NCI-H1694 (cell line): Measurements from ENCODE around the gene NRP1.

Experiments
- DNase-seq: peaks from one replicate; lab custom pipeline; 2025; lab: John Stamatoyannopoulos, UW

The NRP1 gene

GRCh38 chr10:33183655-33184054 is 150.8 kb downstream of the NRP1 start:
- no peak for DNase-seq

- DNase-seq, result no peak
These were observed 153.5 kb downstream of the NRP1 start for GRCh38 chr10:33180921-33181320.

- DNase-seq, result peak; percentile 1
These were observed 154.1 kb downstream of the NRP1 start for GRCh38 chr10:33180390-33180789.

- DNase-seq, result no peak
These were observed 155.4 kb downstream of the NRP1 start for GRCh38 chr10:33179067-33179466.

GRCh38 chr10:33178026-33178755 is 156.3 kb downstream of the NRP1 start:
- no peak for DNase-seq

GRCh38 chr10:33176688-33177087 is 157.8 kb downstream of the NRP1 start:
- DNase-seq, result no peak

GRCh38 chr10:33174674-33175434 is 159.6 kb downstream of the NRP1 start:
- no peak for DNase-seq

GRCh38 chr10:33165911-33166310 is 168.6 kb downstream of the NRP1 start:
- DNase-seq, result no peak

GRCh38 chr10:33164060-33164709 is 170.3 kb downstream of the NRP1 start:
- DNase-seq, result no peak

- DNase-seq, result no peak
These were observed 172.3 kb downstream of the NRP1 start for GRCh38 chr10:33162248-33162575.

- DNase-seq, result no peak
These were observed 172.8 kb downstream of the NRP1 start for GRCh38 chr10:33161550-33162247.

GRCh38 chr10:33160151-33160550 is 174.3 kb downstream of the NRP1 start:
- no peak for DNase-seq

- DNase-seq, result no peak
These were observed 177.4 kb downstream of the NRP1 start for GRCh38 chr10:33157103-33157502.

GRCh38 chr10:33155720-33156638 is 178.5 kb downstream of the NRP1 start:
- DNase-seq, result no peak

GRCh38 chr10:33154590-33154989 is 179.9 kb downstream of the NRP1 start:
- no peak for DNase-seq

GRCh38 chr10:33153968-33154327 is 180.5 kb downstream of the NRP1 start:
- DNase-seq, result no peak

- no peak for DNase-seq
These were observed 181.1 kb downstream of the NRP1 start for GRCh38 chr10:33153251-33153967.

- DNase-seq, result no peak
These were observed 181.7 kb downstream of the NRP1 start for GRCh38 chr10:33152750-33153149.

GRCh38 chr10:33152146-33152545 is 182.3 kb downstream of the NRP1 start:
- DNase-seq, result no peak

GRCh38 chr10:33151344-33151864 is 183.1 kb downstream of the NRP1 start:
- no peak for DNase-seq

- DNase-seq, result no peak
These were observed 183.6 kb downstream of the NRP1 start for GRCh38 chr10:33150889-33151288.
